ENCODE measurements around the gene NXN. TPM values are rescaled to one million over a fixed set of nuclear protein-coding genes. Genes with fewer than 3 reads are reported as not detected.
"Not testable (repeated sequence)": the region's sequence is repeated elsewhere in the genome, so short reads cannot be mapped to it uniquely, and the experiment has no call there.

NXN gene
- total RNA-seq, 4 donors from 2014 or later: 2.1 to 14.0 (median 8.6) TPM

- Histone ChIP-seq H3K36me3 (peaks cover 0 to 71% (median 0%) of the 10 kb centered on the region in 3 donors), H3K4me3 (no peak overlapping the region), H3K27ac (peak overlapping the region in 3 of 4 donors; percentile 40 to 76 (median 74)), H3K9me3 (no peaks in the 10 kb centered on the region), H3K4me1 (peaks cover 0 to 74% (median 8%) of the 10 kb centered on the region in 4 donors), H3K27me3 (no peaks in the 10 kb centered on the region)
- no peak for TF ChIP-seq POLR2A (IDR thresholded peaks at IDR 0.05)
- TF ChIP-seq CTCF (IDR thresholded peaks at IDR 0.05): no peak
- no peak for DNase-seq
These were observed 22.2 kb upstream of the NXN start for GRCh38 chr17:1001640-1002411.

GRCh38 chr17:1000597-1001461 is 21.3 kb upstream of the NXN start:
- H3K4me3 ChIP-seq: no peak overlapping the region
- TF ChIP-seq POLR2A (IDR thresholded peaks at IDR 0.05) (no peak), CTCF (IDR thresholded peaks at IDR 0.05) (no peak)
- H3K9me3 ChIP-seq: no peaks in the 10 kb centered on the region
- no peaks in the 10 kb centered on the region for H3K27me3 ChIP-seq
- peak overlapping the region in 2 of 4 donors; percentile 38 to 76 for H3K27ac ChIP-seq
- peaks cover 0 to 70% (median 10%) of the 10 kb centered on the region in 4 donors for H3K4me1 ChIP-seq
- no peak for DNase-seq
- peaks cover 0 to 62% (median 0%) of the 10 kb centered on the region in 3 donors for H3K36me3 ChIP-seq

- peaks cover 0 to 44% (median 10%) of the 10 kb centered on the region in 4 donors for H3K4me1 ChIP-seq
- no peak for DNase-seq
These were observed 18.5 kb upstream of the NXN start for GRCh38 chr17:998111-998510.

GRCh38 chr17:996554-997344 is 17.2 kb upstream of the NXN start, which contains the start of gene TIMM22:
Gene TIMM22, plus strand, starts transcription at chr17:997129. Its CDS starts 14 bp downstream, at chr17:997143.
- peaks cover 0 to 24% (median 0%) of the 10 kb centered on the region in 3 donors for H3K36me3 ChIP-seq
- H3K4me1 ChIP-seq: peaks cover 0 to 30% (median 10%) of the 10 kb centered on the region in 4 donors
- H3K4me3 ChIP-seq: peak within 1 kb of the TSS; percentile 72 to 93 (median 84)
- TF ChIP-seq POLR2A (IDR thresholded peaks at IDR 0.05) (peak; percentile 72 to 76), CTCF (IDR thresholded peaks at IDR 0.05) (peak; percentile 90 to 98 (median 97))
- peak within 1 kb of the TSS; percentile 79 to 86 (median 82) for H3K27ac ChIP-seq
- H3K9me3 ChIP-seq: peaks cover 0 to 12% (median 0%) of the 10 kb centered on the region in 4 donors
- H3K27me3 ChIP-seq: no peaks in the 10 kb centered on the region
- DNase-seq: peak; percentile 92 to 96 (median 94)

More at GRCh38 chr17:998111-998510, 18.5 kb upstream of the NXN start:
- Histone ChIP-seq H3K27me3 (no peaks in the 10 kb centered on the region), H3K9me3 (peaks cover 0 to 5% (median 0%) of the 10 kb centered on the region in 4 donors), H3K27ac (no peak overlapping the region), H3K4me3 (peak overlapping the region in 1 of 4 donors; percentile 93), H3K36me3 (peaks cover 0 to 36% (median 0%) of the 10 kb centered on the region in 3 donors)
- TF ChIP-seq CTCF (IDR thresholded peaks at IDR 0.05) (no peak), POLR2A (IDR thresholded peaks at IDR 0.05) (no peak)

- Histone ChIP-seq H3K9me3 (peaks cover 0 to 12% (median 0%) of the 10 kb centered on the region in 4 donors), H3K36me3 (peaks cover 0 to 10% (median 0%) of the 10 kb centered on the region in 3 donors), H3K4me1 (peaks cover 0 to 20% (median 10%) of the 10 kb centered on the region in 4 donors)
- DNase-seq, H3K27me3 ChIP-seq, H3K27ac ChIP-seq, H3K4me3 ChIP-seq: not testable (repeated sequence)
These were observed 15.7 kb upstream of the NXN start for GRCh38 chr17:995324-995723.

All from Peyer's patch (tissue), 4 donors.